HepG2 (cell line): ENCODE data around the gene KLF16. TPM values are rescaled to one million over a fixed set of nuclear protein-coding genes. Genes with fewer than 3 reads are reported as not detected.
A peak's percentile ranks its signal among the peaks of the same experiment; 100 is the strongest.

Experiments used
- CHD2 ChIP-seq: IDR thresholded peaks from 2 replicates; pipeline ENCODE4 v1.6.1; 2011; ENCODE audit warnings: low read depth, low read length, improper control_type of control experiment
- GATA4 ChIP-seq: sonication (generic); IDR thresholded peaks from 2 replicates; pipeline ENCODE4 v1.6.1; 2016; ENCODE audit warnings: antibody characterized with exemption, low read depth, borderline replicate concordance
- GPN1 ChIP-seq: sonication (generic); formaldehyde crosslinking; IDR thresholded peaks from 2 replicates; pipeline ENCODE4 v1.5.1; 2020; ENCODE audit warnings: missing genetic modification reagents, borderline replicate concordance
- GTF3A ChIP-seq: sonication (generic); formaldehyde crosslinking; conservative IDR thresholded peaks from 2 replicates; pipeline ENCODE4 v1.4.0; 2020; ENCODE audit warnings: mild to moderate bottlenecking, missing genetic modification reagents
- HDAC2 ChIP-seq: sonication (generic); formaldehyde crosslinking; IDR thresholded peaks from 2 replicates; pipeline ENCODE4 v1.4.0; 2020; ENCODE audit warnings: missing genetic modification reagents
- HMGA1 ChIP-seq: sonication (generic); formaldehyde crosslinking; conservative IDR thresholded peaks from 2 replicates; pipeline ENCODE4 v1.4.0; 2020; ENCODE audit warnings: missing genetic modification reagents
- IRF2 ChIP-seq: IDR thresholded peaks from 2 replicates; pipeline ENCODE4 v1.6.1; 2018; ENCODE audit warnings: missing genetic modification reagents, missing compliant biosample characterization
- JUNB ChIP-seq: sonication (generic); formaldehyde crosslinking; IDR thresholded peaks from 2 replicates; pipeline ENCODE4 v1.8.0; 2022; ENCODE audit warnings: missing genetic modification reagents, mild to moderate bottlenecking, borderline replicate concordance
- LCORL ChIP-seq, 2 experiments: fragments of 450-650 bp in 1 of 2; sonication (generic) in 1 of 2; formaldehyde crosslinking in 1 of 2; IDR thresholded peaks; 2 replicates each; pipeline versions ENCODE4 v1.5.0 to v1.6.1; 2017 to 2020; ENCODE audit warnings: antibody characterized with exemption in 1 of 2, missing genetic modification reagents in 1 of 2
- PRMT3 ChIP-seq: sonication (generic); formaldehyde crosslinking; IDR thresholded peaks from 2 replicates; pipeline ENCODE4 v1.8.1; 2022; ENCODE audit warnings: low read depth, mild to moderate bottlenecking, moderate library complexity, missing genetic modification reagents, borderline replicate concordance
- RXRA ChIP-seq: sonication (generic); formaldehyde crosslinking; IDR thresholded peaks from 2 replicates; pipeline ENCODE4 v1.5.1; 2020; ENCODE audit warnings: missing genetic modification reagents
- TBX2 ChIP-seq: sonication (generic); formaldehyde crosslinking; IDR thresholded peaks from 2 replicates; pipeline ENCODE4 v1.5.0; 2020; ENCODE audit warnings: missing genetic modification reagents, mild to moderate bottlenecking, borderline replicate concordance
- XBP1 ChIP-seq: sonication (generic); formaldehyde crosslinking; IDR thresholded peaks from 2 replicates; pipeline ENCODE4 v1.5.0; 2020; ENCODE audit warnings: missing genetic modification reagents
- ZBTB1 ChIP-seq: sonication (generic); formaldehyde crosslinking; IDR thresholded peaks from 2 replicates; pipeline ENCODE4 v1.4.0; 2020; ENCODE audit warnings: missing genetic modification reagents, borderline replicate concordance
- ZBTB38 ChIP-seq: sonication (generic); formaldehyde crosslinking; IDR thresholded peaks from 2 replicates; pipeline ENCODE4 v1.5.1; 2020; ENCODE audit warnings: mild to moderate bottlenecking, missing genetic modification reagents
- ZNF367 ChIP-seq: sonication (generic); formaldehyde crosslinking; IDR thresholded peaks from 2 replicates; pipeline ENCODE4 v1.4.0; 2020; ENCODE audit warnings: missing genetic modification reagents, borderline replicate concordance
- ZNF382 ChIP-seq: sonication (generic); formaldehyde crosslinking; IDR thresholded peaks from 2 replicates; pipeline ENCODE4 v1.5.0; 2020; ENCODE audit warnings: missing genetic modification reagents, mild to moderate bottlenecking, borderline replicate concordance
- ZNF562 ChIP-seq: sonication (generic); formaldehyde crosslinking; IDR thresholded peaks from 2 replicates; pipeline ENCODE4 v1.8.0; 2022; ENCODE audit warnings: missing genetic modification reagents, borderline replicate concordance
- ZNF577 ChIP-seq: sonication (generic); formaldehyde crosslinking; IDR thresholded peaks from 2 replicates; pipeline ENCODE4 v1.4.0; 2020; ENCODE audit warnings: mild to moderate bottlenecking, low read depth, missing genetic modification reagents, borderline replicate concordance
- ZNF773 ChIP-seq: sonication (generic); formaldehyde crosslinking; IDR thresholded peaks from 2 replicates; pipeline ENCODE4 v1.4.0; 2020; ENCODE audit warnings: missing genetic modification reagents, borderline replicate concordance
- ZSCAN20 ChIP-seq: sonication (generic); formaldehyde crosslinking; IDR thresholded peaks from 2 replicates; pipeline ENCODE4 v1.4.0; 2020; ENCODE audit warnings: missing genetic modification reagents, mild to moderate bottlenecking, borderline replicate concordance
- polyA plus RNA-seq, 8 experiments: library from polyadenylated mRNA; depleted of rRNA in 3 of 8; stranded (reverse) in 7 of 8; unstranded in 1 of 8; fragments of >200 nt; fragmentation: Illumina TruSeq in 4 of 8; extraction: Trizol in 4 of 8; gene quantifications; 2 replicates each; pipeline versions ENCODE4 v1.2.1 to v1.2.3, GENCODE V29; 2011 to 2016; ENCODE audit warnings: low read depth in 4 of 8, missing spikeins in 1 of 8, mixed read lengths in 1 of 8; ENCODE audit not compliant: insufficient read depth in 1 of 8
- total RNA-seq, 5 experiments: library from RNA; depleted of rRNA; stranded (reverse); fragments of >200 nt; fragmentation: Illumina TruSeq; extraction: Trizol; gene quantifications; 2 replicates each; pipeline ENCODE4 v1.2.3, GENCODE V29; 2016; ENCODE audit warnings: low read depth in 1 of 5
- TF ChIP-seq, protein P1 (sequence below): sonication (generic); formaldehyde crosslinking; IDR thresholded peaks from 2 replicates; pipeline ENCODE4 v1.4.0; 2020; ENCODE audit warnings: mild to moderate bottlenecking, missing genetic modification reagents
- TF ChIP-seq, protein P2 (sequence below): sonication (generic); formaldehyde crosslinking; IDR thresholded peaks from 2 replicates; pipeline ENCODE4 v1.5.0; 2020; ENCODE audit warnings: missing genetic modification reagents
- TF ChIP-seq, protein P3 (sequence below): sonication (generic); formaldehyde crosslinking; IDR thresholded peaks from 2 replicates; pipeline ENCODE4 v1.4.0; 2020; ENCODE audit warnings: missing genetic modification reagents
- TF ChIP-seq, protein P4 (sequence below): sonication (generic); formaldehyde crosslinking; IDR thresholded peaks from 2 replicates; pipeline ENCODE4 v1.4.0; 2020; ENCODE audit warnings: missing genetic modification reagents

KLF16 gene
- total and polyA plus RNA-seq, 2 of the 13 experiments (the other 11 are each of a cell fraction or from before 2014, with no cell fraction given), result 3.5 to 6.7 TPM

DNA sequence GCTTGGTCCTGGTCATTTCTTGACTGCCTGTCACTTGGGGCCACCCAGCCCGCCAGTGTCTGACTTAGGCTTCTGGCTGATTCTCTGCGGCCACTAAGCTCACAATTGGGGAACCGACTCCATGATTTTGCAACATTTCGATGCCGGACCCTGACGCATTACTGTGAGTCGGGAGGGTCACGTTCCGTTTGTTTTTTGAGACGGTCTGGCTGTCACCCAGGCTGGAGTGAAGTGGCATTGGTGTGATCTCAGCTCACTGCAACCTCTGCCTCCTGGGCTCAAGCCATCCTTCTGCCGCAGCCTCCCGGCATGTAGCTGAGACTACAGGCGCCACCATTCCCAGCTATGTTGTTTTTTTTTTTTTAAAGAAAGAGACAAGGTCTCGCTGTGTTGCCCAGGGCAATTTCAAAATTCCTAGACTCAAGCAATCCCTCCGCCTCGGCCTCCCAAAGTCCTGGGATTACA, 38.6 kb upstream of the KLF16 start (continued):
- TF ChIP-seq, protein P1, sequence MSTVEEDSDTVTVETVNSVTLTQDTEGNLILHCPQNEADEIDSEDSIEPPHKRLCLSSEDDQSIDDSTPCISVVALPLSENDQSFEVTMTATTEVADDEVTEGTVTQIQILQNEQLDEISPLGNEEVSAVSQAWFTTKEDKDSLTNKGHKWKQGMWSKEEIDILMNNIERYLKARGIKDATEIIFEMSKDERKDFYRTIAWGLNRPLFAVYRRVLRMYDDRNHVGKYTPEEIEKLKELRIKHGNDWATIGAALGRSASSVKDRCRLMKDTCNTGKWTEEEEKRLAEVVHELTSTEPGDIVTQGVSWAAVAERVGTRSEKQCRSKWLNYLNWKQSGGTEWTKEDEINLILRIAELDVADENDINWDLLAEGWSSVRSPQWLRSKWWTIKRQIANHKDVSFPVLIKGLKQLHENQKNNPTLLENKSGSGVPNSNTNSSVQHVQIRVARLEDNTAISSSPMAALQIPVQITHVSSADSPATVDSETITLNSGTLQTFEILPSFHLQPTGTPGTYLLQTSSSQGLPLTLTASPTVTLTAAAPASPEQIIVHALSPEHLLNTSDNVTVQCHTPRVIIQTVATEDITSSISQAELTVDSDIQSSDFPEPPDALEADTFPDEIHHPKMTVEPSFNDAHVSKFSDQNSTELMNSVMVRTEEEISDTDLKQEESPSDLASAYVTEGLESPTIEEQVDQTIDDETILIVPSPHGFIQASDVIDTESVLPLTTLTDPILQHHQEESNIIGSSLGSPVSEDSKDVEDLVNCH (CRISPR knock-in tag), result no peak
- TF ChIP-seq GATA4 (no peak), GTF3A (CRISPR knock-in tag) (no peak), ZNF382 (CRISPR knock-in tag) (no peak), ZNF773 (CRISPR knock-in tag) (0 out of 2 replicates have a peak, but pooled peaks have one; percentile 33), ZSCAN20 (CRISPR knock-in tag) (no peak), XBP1 (no peak), JUNB (no peak), ZBTB38 (CRISPR knock-in tag) (no peak), CHD2 (no peak), IRF2 (no peak), ZNF367 (CRISPR knock-in tag) (no peak), HMGA1 (CRISPR knock-in tag) (no peak), ZNF562 (CRISPR knock-in tag) (no peak), ZNF577 (CRISPR knock-in tag) (no peak), TBX2 (CRISPR knock-in tag) (peak; percentile 59), GPN1 (CRISPR knock-in tag) (no peak), RXRA (CRISPR knock-in tag) (no peak; the same call in 1 of the 2 replicates), HDAC2 (CRISPR knock-in tag) (peak; percentile 50; the same call in 1 of the 2 replicates), ZBTB1 (CRISPR knock-in tag) (no peak), PRMT3 (CRISPR knock-in tag) (no peak), LCORL (IDR thresholded peaks at IDR 0.05) (no peak), LCORL (CRISPR knock-in tag; IDR thresholded peaks at IDR 0.05) (peak; percentile 40; the same call in 1 of the 2 replicates)
- TF ChIP-seq, protein P2, sequence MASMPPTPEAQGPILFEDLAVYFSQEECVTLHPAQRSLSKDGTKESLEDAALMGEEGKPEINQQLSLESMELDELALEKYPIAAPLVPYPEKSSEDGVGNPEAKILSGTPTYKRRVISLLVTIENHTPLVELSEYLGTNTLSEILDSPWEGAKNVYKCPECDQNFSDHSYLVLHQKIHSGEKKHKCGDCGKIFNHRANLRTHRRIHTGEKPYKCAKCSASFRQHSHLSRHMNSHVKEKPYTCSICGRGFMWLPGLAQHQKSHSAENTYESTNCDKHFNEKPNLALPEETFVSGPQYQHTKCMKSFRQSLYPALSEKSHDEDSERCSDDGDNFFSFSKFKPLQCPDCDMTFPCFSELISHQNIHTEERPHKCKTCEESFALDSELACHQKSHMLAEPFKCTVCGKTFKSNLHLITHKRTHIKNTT (CRISPR knock-in tag), result no peak
- TF ChIP-seq, protein P3, sequence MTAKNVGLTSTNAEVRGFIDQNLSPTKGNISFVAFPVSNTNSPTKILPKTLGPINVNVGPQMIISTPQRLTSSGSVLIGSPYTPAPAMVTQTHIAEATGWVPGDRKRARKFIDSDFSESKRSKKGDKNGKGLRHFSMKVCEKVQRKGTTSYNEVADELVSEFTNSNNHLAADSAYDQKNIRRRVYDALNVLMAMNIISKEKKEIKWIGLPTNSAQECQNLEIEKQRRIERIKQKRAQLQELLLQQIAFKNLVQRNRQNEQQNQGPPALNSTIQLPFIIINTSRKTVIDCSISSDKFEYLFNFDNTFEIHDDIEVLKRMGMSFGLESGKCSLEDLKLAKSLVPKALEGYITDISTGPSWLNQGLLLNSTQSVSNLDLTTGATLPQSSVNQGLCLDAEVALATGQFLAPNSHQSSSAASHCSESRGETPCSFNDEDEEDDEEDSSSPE, result peak; percentile 31; the same call in 1 of the 2 replicates
- TF ChIP-seq, protein P4, sequence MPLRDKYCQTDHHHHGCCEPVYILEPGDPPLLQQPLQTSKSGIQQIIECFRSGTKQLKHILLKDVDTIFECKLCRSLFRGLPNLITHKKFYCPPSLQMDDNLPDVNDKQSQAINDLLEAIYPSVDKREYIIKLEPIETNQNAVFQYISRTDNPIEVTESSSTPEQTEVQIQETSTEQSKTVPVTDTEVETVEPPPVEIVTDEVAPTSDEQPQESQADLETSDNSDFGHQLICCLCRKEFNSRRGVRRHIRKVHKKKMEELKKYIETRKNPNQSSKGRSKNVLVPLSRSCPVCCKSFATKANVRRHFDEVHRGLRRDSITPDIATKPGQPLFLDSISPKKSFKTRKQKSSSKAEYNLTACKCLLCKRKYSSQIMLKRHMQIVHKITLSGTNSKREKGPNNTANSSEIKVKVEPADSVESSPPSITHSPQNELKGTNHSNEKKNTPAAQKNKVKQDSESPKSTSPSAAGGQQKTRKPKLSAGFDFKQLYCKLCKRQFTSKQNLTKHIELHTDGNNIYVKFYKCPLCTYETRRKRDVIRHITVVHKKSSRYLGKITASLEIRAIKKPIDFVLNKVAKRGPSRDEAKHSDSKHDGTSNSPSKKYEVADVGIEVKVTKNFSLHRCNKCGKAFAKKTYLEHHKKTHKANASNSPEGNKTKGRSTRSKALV (CRISPR knock-in tag), result no peak
